GM12865 (cell line): ENCODE data around the gene ZFR.
"Not testable (repeated sequence)": the region's sequence is repeated elsewhere in the genome, so short reads cannot be mapped to it uniquely, and the experiment has no call there.

Source experiments
- DNase-seq: peaks from one replicate; pipeline ENCODE4 v3.0.0; 2010; ENCODE audit warnings: low read depth
- H3K4me3 ChIP-seq: 2 replicates; pipeline ENCODE4 v1.5.1; 2011; ENCODE audit warnings: mild to moderate bottlenecking, low read depth, low read length, control low read depth
- TF ChIP-seq, protein P1 (sequence below): IDR thresholded peaks from 2 replicates; pipeline ENCODE4 v1.5.1; 2011; ENCODE audit warnings: low read length, control low read depth, low read depth, inconsistent platforms; ENCODE audit not compliant: insufficient read depth; ENCODE audit errors: missing control alignments

Gene ZFR

DNA sequence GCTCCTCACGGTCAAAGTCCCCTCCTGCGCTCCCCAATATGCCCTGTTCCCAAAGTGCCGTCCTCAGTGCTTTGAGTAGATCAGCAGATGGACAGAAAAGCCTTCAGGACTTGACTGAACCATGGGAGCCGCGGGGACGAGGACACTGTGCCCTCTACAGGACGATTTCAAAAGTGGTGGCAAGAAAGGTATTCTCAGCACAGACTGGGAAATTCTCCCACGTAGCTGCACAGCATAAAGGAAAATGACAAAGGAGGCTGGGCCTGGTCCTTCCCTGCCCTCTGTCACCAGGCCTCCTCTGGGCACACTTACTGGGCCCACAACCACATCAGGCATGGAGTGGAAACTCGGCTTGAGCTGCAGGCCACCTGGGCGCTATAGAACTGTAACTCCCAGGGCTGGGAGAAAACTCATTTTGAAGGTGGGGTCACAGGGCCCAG lies 115.1 kb downstream of the ZFR start:
- TF ChIP-seq, protein P1, sequence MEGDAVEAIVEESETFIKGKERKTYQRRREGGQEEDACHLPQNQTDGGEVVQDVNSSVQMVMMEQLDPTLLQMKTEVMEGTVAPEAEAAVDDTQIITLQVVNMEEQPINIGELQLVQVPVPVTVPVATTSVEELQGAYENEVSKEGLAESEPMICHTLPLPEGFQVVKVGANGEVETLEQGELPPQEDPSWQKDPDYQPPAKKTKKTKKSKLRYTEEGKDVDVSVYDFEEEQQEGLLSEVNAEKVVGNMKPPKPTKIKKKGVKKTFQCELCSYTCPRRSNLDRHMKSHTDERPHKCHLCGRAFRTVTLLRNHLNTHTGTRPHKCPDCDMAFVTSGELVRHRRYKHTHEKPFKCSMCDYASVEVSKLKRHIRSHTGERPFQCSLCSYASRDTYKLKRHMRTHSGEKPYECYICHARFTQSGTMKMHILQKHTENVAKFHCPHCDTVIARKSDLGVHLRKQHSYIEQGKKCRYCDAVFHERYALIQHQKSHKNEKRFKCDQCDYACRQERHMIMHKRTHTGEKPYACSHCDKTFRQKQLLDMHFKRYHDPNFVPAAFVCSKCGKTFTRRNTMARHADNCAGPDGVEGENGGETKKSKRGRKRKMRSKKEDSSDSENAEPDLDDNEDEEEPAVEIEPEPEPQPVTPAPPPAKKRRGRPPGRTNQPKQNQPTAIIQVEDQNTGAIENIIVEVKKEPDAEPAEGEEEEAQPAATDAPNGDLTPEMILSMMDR, result peak; percentile 76
- DNase-seq, result peak; percentile 81
- H3K4me3 ChIP-seq, result no peak overlapping the region

DNA sequence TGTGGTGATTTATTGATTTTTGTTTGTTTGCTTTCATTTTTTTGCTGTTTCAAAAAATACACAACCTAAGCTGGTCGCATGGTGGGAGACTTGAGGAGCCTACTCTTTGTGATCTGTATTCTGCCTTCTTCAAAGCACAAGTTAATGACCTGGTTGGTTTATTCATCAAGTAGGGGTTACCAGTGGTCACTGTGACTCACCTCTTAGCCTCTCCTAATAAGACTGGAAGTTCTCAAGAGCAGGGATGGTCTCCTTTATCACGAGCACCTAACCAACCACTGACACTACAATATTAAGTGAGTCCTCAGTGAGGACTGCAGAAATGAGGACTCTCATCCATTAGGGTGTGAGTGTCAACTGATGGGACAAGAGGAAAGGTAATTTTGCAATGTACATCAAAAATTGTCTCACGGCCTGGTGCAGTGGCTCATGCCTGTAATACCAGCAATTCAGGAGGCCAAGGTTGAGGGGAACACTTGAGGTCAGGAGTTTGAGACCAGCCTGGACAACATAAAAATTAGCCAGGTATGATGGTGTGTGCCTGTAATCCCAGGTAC lies 118.2 kb downstream of the ZFR start:
- no peak overlapping the region for H3K4me3 ChIP-seq
- TF ChIP-seq, protein P1, result no peak
- no peak for DNase-seq

DNA sequence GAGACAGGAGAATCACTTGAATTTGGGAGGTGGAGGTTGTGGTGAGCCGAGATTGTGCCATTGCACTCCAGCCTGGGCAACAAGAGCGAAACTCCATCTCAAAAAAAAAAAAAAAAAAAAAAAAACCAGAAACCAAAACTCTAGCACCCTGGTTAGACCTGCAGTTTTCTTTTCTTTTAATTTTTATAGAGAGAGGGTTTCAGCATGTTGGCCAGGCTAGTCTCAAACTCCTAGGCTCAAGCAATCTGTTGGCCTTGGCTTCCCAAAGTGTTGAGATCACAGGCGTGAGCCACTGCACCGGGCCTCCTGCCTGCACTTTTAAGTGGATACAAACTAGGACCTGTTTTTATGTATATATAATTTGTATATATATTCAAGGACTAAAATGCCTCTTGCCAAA lies 118.9 kb downstream of the ZFR start:
- TF ChIP-seq, protein P1, result no peak
- no peak for DNase-seq
- no peak overlapping the region for H3K4me3 ChIP-seq

- DNase-seq, result peak; percentile 74
- no peak overlapping the region for H3K4me3 ChIP-seq
- TF ChIP-seq, protein P1, result no peak
Measured at GRCh38 chr5:32325062-32325461, 119.5 kb downstream of the ZFR start.

- TF ChIP-seq, protein P1, result no peak
- no peak for DNase-seq
- H3K4me3 ChIP-seq, result no peak overlapping the region
Measured at GRCh38 chr5:32323741-32324140, 120.8 kb downstream of the ZFR start.

DNA sequence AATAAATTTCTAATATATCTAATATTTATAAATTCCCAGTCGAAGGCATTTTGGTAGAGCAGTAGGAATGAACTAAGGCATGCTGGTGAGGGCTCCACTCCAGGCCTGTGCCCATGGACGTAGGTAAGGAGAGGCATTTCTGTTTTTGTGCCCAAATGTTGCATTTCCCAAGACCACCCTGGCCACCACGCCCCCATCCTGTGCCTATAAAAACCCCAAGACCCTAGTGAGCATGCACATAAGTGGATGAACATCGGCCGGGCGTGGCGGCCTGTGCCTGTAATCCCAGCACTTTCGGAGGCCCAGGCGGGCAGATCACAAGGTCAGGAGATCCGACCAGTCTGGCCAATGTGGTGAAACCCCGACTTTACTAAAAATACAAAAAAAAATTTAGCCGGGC lies 121.7 kb downstream of the ZFR start:
- no peak overlapping the region for H3K4me3 ChIP-seq
- no peak for DNase-seq
- TF ChIP-seq, protein P1, result no peak

GRCh38 chr5:32321787-32322186 lies 122.8 kb downstream of the ZFR start:
- DNase-seq, result peak; percentile 30
- H3K4me3 ChIP-seq, result not testable (repeated sequence)
